Measurements from ENCODE around the gene TMEM198. TPM values are rescaled to one million over a fixed set of nuclear protein-coding genes. Genes with fewer than 3 reads are reported as not detected.

The TMEM198 gene
- total and polyA plus RNA-seq, 2 donors (not counting 3 experiments of a cell fraction or from before 2014, with no cell fraction given), result not detected

DNA sequence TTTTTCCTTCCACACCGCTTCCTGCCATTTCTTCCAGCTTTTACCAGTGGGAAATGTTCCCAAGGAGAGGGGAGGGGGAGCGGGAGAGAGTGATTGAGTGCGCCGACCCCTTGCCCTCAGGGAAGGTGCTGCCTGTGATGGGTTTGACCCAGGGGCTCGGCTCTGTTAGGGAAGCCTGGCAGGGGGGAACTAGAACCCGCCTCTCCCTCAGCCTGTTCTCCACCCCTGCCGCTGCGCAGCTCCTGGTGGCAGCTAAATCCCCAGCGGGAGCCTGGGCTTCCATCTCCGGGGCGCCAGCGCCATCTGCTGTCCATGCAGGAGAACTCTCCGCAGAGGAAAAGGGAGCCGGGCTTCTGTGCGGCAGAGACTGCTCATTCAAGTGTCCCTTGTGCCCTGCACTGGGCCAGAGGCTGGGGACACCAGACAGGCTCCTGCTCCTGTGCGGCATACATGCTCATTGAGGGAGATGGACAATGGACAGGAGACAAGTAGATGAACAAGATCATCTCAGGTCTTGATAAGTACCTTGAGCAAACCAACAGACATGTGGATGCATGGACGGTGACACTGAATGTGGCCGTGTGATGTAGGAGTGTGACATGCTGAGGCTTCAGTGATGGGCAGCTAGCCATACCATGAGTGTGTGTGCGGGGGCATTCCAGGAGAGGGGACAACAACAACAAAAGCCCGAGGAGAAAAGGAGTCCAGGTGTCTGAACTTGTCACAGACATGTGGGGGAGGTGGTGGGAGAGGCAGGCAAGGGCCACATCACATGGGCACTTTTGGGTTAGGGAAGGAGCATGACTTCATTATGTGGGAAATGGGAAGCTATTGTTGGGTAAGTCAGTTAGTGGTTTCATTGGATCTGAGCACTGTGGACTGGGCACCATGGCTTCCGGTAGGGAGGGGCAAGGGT lies 13.5 kb upstream of the TMEM198 start:
- ChIA-PET POLR2A (interaction anchor here (0.9 to 1.2 kb wide), 3 partner anchors 32 to 128 kb away, joined by 4 to 5 read pairs (median 4); partner anchors contain the start of gene GMPPA), CTCF (interaction anchor here (0.6 to 12.6 kb wide), 49 partner anchors 9 to 501 kb away, joined by 3 to 731 read pairs (median 7); partner anchors contain the start of genes ASIC4, CHPF, DES and DNPEP)
- H2AFZ ChIP-seq (ENCODE audit: low read depth, low read length), result no peak overlapping the region
- no peaks in the 10 kb centered on the region for H3K36me3 ChIP-seq (ENCODE audit: control insufficient read depth in 2 of 2, extremely low read depth in 1 of 2, insufficient read depth in 2 of 2, low read length in 2 of 2)
- DNase-seq (ENCODE audit: low read depth, low spot score) (peak; percentile 79), FAIRE-seq (peak; percentile 87)
- H3K79me2 ChIP-seq (ENCODE audit: control insufficient read depth, insufficient read depth, low read length), result no peaks in the 10 kb centered on the region
- H3K4me3 ChIP-seq (replicated peaks in 1 of 3; ENCODE audit: insufficient read depth in 1 of 3, low read depth in 1 of 3, low read length in 3 of 3), result no peak overlapping the region
- H3K9me1 ChIP-seq (replicated peaks; ENCODE audit: control insufficient read depth, extremely low read depth, insufficient read depth, low read length), result no peaks in the 10 kb centered on the region
- H3K27me3 ChIP-seq (ENCODE audit: control insufficient read depth in 2 of 2, insufficient read depth in 2 of 2, low read length in 2 of 2), result peaks cover 30 to 38% of the 10 kb centered on the region in 2 experiments
- no peak overlapping the region for H3K9ac ChIP-seq (replicated peaks; ENCODE audit: extremely low read depth, insufficient read depth, low read length)
- BruUV-seq (replicated peaks), result no TSS peak
- no peaks in the 10 kb centered on the region for H3K9me3 ChIP-seq (replicated peaks; ENCODE audit: control insufficient read depth, insufficient read depth, low read length)
- no peak overlapping the region for H3K4me2 ChIP-seq (ENCODE audit: insufficient read depth, low read length)
- dilution Hi-C loops (cut with MboI; ENCODE audit: extremely low pct_ligation_motif_present, low sequenced_read_pairs) (no loop called here), intact Hi-C loops (cut with micrococcal nuclease) (loop anchor here (1.0 kb wide), 4 partner anchors 35 to 127 kb away; no protein-coding TSS in a partner anchor)
- no peaks in the 10 kb centered on the region for H4K20me1 ChIP-seq (replicated peaks; ENCODE audit: control insufficient read depth, extremely low read depth, insufficient read depth, low read length)
- no peak overlapping the region for H3K27ac ChIP-seq (ENCODE audit: insufficient read depth, low read depth, low read length)
- no peaks in the 10 kb centered on the region for H3K4me1 ChIP-seq (ENCODE audit: control insufficient read depth, extremely low read depth, insufficient read depth, low read length)
- TF ChIP-seq POLR2AphosphoS5 (IDR thresholded peaks at IDR 0.05; ENCODE audit: insufficient read depth, low read depth, low read length) (no peak), CTCF (IDR thresholded peaks at IDR 0.05; ENCODE audit: extremely low read depth in 1 of 2, insufficient read depth in 1 of 2, low read depth in 1 of 2, low read length in 2 of 2) (peak; percentile 90 to 94), MYC (IDR thresholded peaks at IDR 0.05; ENCODE audit: low read depth, low read length) (no peak), EZH2 (IDR thresholded peaks at IDR 0.05; ENCODE audit: borderline replicate concordance, low read depth, low read length, severe bottlenecking) (no peak), JUN (IDR thresholded peaks at IDR 0.05; ENCODE audit: borderline replicate concordance, insufficient read depth, insufficient read length, low read depth) (no peak), GATA2 (IDR thresholded peaks at IDR 0.05; ENCODE audit: insufficient read depth, insufficient read length, low read depth, low read length) (no peak)
